Neural progenitor cell (in vitro differentiated cells): ENCODE measurements around the gene GLIPR1.

ENCODE experiments used
- EZH2 ChIP-seq: fragments of 200-600 bp; sonication (generic); IDR thresholded peaks from 2 replicates; pipeline ENCODE4 v1.6.1; 2017; ENCODE audit warnings: antibody characterized with exemption, mild to moderate bottlenecking, moderate library complexity
- EZH2phosphoT487 ChIP-seq: fragments of 200-600 bp; sonication (generic); IDR thresholded peaks from 2 replicates; pipeline ENCODE4 v1.6.1; 2017; ENCODE audit warnings: antibody characterized with exemption
- TF ChIP-seq, protein P1 (sequence below): fragments of 200-600 bp; sonication (generic); IDR thresholded peaks from 2 replicates; pipeline ENCODE4 v1.5.1; 2017; ENCODE audit warnings: antibody characterized with exemption, mild to moderate bottlenecking

DNA sequence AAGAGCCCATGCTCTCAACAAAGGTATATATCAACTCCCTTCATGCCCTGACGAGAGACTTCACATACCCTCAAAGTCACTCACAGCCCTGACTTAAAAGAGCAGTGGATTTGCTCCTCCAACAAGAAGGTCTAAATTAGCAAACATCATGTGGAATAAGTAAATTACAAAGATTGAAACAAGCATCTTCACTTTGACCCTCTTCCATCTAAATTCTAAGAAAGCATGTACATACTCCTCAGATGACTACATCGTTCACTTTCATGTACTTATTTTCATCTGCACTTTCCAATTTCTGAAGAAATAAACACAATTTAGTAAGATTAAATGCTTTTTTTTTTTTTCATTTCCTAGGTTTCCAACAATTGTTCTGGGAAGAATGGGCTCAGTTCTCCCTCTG, 69.4 kb downstream of the GLIPR1 start:
- no peak for TF ChIP-seq EZH2
- TF ChIP-seq, protein P1, sequence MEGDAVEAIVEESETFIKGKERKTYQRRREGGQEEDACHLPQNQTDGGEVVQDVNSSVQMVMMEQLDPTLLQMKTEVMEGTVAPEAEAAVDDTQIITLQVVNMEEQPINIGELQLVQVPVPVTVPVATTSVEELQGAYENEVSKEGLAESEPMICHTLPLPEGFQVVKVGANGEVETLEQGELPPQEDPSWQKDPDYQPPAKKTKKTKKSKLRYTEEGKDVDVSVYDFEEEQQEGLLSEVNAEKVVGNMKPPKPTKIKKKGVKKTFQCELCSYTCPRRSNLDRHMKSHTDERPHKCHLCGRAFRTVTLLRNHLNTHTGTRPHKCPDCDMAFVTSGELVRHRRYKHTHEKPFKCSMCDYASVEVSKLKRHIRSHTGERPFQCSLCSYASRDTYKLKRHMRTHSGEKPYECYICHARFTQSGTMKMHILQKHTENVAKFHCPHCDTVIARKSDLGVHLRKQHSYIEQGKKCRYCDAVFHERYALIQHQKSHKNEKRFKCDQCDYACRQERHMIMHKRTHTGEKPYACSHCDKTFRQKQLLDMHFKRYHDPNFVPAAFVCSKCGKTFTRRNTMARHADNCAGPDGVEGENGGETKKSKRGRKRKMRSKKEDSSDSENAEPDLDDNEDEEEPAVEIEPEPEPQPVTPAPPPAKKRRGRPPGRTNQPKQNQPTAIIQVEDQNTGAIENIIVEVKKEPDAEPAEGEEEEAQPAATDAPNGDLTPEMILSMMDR: no peak
- TF ChIP-seq EZH2phosphoT487: no peak
